GM12865 (cell line): ENCODE measurements around the gene METTL27.

ENCODE experiments used
- DNase-seq: peaks from one replicate; pipeline ENCODE4 v3.0.0; 2010; ENCODE audit warnings: low read depth
- H3K4me3 ChIP-seq: 2 replicates; pipeline ENCODE4 v1.5.1; 2011; ENCODE audit warnings: mild to moderate bottlenecking, low read depth, low read length, control low read depth
- CTCF ChIP-seq: IDR thresholded peaks from 2 replicates; pipeline ENCODE4 v1.5.1; 2011; ENCODE audit warnings: low read length, control low read depth, low read depth, inconsistent platforms; ENCODE audit not compliant: insufficient read depth; ENCODE audit errors: missing control alignments

METTL27 gene

GRCh38 chr7:73829505-73829904, 12.8 kb downstream of the METTL27 start:
- no peak overlapping the region for H3K4me3 ChIP-seq
- DNase-seq: no peak
- TF ChIP-seq CTCF: no peak

GRCh38 chr7:73828972-73829371, 13.3 kb downstream of the METTL27 start:
- TF ChIP-seq CTCF: no peak
- no peak overlapping the region for H3K4me3 ChIP-seq
- no peak for DNase-seq

- DNase-seq: no peak
- TF ChIP-seq CTCF: no peak
- H3K4me3 ChIP-seq: no peak overlapping the region
These were observed 14.1 kb downstream of the METTL27 start for GRCh38 chr7:73828107-73828803.

DNA sequence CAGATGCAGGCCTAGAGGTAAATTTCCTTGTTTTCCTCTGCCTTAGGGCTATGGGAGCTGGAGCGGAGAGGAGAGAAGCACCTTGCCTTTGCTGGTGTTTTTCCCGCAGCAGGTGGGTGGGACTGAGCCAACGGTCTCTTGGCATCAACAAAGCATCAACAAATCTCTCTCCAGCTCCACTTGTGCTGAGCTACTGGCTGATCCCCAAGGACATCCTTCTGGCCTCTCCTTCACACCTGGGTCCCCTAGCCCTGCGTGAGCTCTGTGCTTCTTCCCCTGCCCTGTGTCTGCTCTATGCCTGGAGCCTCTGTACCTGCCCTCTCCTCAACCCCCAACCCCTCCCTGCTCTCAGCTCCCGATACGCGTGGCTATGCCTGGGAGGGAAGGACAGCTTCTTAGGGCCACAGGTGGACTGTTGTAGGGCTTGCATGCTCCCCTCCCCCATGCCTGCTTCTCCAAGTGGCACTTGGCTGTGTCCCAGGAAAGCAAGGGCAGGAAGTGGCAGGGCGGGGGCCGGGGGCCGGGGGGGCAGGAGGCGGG, 14.7 kb downstream of the METTL27 start:
- no peak for DNase-seq
- no peak for TF ChIP-seq CTCF
- H3K4me3 ChIP-seq: no peak overlapping the region

- DNase-seq: no peak
- TF ChIP-seq CTCF: no peak
These were observed 17.3 kb downstream of the METTL27 start for GRCh38 chr7:73824986-73825385.

DNA sequence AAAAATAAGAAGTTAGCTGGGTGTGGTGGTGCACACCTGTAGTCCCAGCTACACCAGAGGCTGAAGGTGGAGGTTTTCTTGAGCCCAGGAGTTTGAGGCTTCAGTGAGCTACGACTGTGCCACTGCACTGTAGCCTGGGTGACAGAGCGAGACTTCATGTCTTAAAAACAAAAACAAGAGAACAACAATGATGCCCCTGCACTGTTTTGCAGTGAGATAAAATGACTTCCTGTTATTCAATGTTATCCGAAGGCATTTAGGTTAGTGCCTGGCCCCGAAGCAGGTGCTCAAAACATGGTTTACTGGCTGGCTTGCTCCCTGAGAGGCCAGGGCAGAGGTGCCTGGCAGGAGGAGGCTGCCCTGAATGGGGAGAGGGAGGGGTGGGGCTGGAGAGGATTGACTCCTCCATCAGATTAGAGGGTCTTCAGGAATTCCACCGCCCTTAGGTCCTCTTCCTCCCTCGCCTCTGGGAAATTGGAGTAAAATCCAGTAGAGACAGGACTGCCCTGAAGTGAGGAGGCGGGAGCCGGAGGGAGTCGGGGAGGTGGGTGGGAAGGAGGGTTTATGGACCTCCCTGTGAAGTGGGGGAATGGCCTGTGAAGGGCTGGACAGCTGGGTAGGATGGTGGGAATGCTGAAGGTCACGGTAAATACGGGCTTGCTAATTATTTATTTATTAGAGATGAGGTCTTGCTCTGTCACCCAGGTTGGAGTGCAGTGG, 18.3 kb downstream of the METTL27 start:
- H3K4me3 ChIP-seq: no peak overlapping the region
- no peak for DNase-seq
- no peak for TF ChIP-seq CTCF

More at GRCh38 chr7:73824986-73825385, 17.3 kb downstream of the METTL27 start:
- H3K4me3 ChIP-seq: no peak overlapping the region
